ENCODE measurements around the gene GPC3.
A peak's percentile ranks its signal among the peaks of the same experiment; 100 is the strongest.
"Not testable (repeated sequence)": the region's sequence is repeated elsewhere in the genome, so short reads cannot be mapped to it uniquely, and the experiment has no call there.

The GPC3 gene

GRCh38 chrX:133746593-133746992 lies 238.8 kb downstream of the GPC3 start:
- DNase-seq, result no peak

- DNase-seq, result peak; percentile 13 to 21
Measured at GRCh38 chrX:133745349-133745748, 240.0 kb downstream of the GPC3 start.

GRCh38 chrX:133742602-133743305 lies 242.6 kb downstream of the GPC3 start:
- DNase-seq, result no peak

GRCh38 chrX:133741303-133741702 lies 244.1 kb downstream of the GPC3 start:
- no peak for DNase-seq

- DNase-seq, result no peak
Measured at GRCh38 chrX:133726642-133727041, 258.8 kb downstream of the GPC3 start.

GRCh38 chrX:133726211-133726630 lies 259.2 kb downstream of the GPC3 start:
- no peak for DNase-seq

GRCh38 chrX:133723930-133724329 lies 261.5 kb downstream of the GPC3 start:
- DNase-seq, result no peak

GRCh38 chrX:133722756-133723155 lies 262.6 kb downstream of the GPC3 start:
- DNase-seq, result no peak

GRCh38 chrX:133720269-133720668 lies 265.1 kb downstream of the GPC3 start:
- not testable (repeated sequence) for DNase-seq

GRCh38 chrX:133715715-133716114 lies 269.7 kb downstream of the GPC3 start:
- no peak for DNase-seq

- no peak for DNase-seq
Measured at GRCh38 chrX:133709501-133709900, 275.9 kb downstream of the GPC3 start.

- DNase-seq, result no peak
Measured at GRCh38 chrX:133706890-133707289, 278.5 kb downstream of the GPC3 start.

GRCh38 chrX:133702230-133702629 lies 283.2 kb downstream of the GPC3 start:
- DNase-seq, result no peak

- no peak for DNase-seq
Measured at GRCh38 chrX:133699023-133699728, 286.2 kb downstream of the GPC3 start.

GRCh38 chrX:133698298-133698697 lies 287.1 kb downstream of the GPC3 start:
- no peak for DNase-seq

- no peak for DNase-seq
Measured at GRCh38 chrX:133697656-133698055, 287.7 kb downstream of the GPC3 start.

- DNase-seq, result no peak
Measured at GRCh38 chrX:133689997-133690599, 295.3 kb downstream of the GPC3 start.

GRCh38 chrX:133685822-133686221 lies 299.6 kb downstream of the GPC3 start:
- DNase-seq, result no peak

GRCh38 chrX:133681897-133682296 lies 303.5 kb downstream of the GPC3 start:
- DNase-seq, result no peak

GRCh38 chrX:133681421-133681820 lies 304.0 kb downstream of the GPC3 start:
- no peak for DNase-seq

GRCh38 chrX:133677123-133678063 lies 308.0 kb downstream of the GPC3 start:
- no peak for DNase-seq

GRCh38 chrX:133676344-133677122 lies 308.9 kb downstream of the GPC3 start:
- no peak for DNase-seq

Measured in CD4-positive, alpha-beta T cell treated with Interleukin-4 for 1 hour (primary cell).